NCI-H2107 treated with DMSO at 0.1 percent for 48 hours (cell line): ENCODE results near the gene OPA3.

ENCODE experiments used
- DNase-seq: peaks from one replicate; lab custom pipeline; 2025; ENCODE audit not compliant: unreplicated experiment; lab: John Stamatoyannopoulos, UW

OPA3 gene

DNA sequence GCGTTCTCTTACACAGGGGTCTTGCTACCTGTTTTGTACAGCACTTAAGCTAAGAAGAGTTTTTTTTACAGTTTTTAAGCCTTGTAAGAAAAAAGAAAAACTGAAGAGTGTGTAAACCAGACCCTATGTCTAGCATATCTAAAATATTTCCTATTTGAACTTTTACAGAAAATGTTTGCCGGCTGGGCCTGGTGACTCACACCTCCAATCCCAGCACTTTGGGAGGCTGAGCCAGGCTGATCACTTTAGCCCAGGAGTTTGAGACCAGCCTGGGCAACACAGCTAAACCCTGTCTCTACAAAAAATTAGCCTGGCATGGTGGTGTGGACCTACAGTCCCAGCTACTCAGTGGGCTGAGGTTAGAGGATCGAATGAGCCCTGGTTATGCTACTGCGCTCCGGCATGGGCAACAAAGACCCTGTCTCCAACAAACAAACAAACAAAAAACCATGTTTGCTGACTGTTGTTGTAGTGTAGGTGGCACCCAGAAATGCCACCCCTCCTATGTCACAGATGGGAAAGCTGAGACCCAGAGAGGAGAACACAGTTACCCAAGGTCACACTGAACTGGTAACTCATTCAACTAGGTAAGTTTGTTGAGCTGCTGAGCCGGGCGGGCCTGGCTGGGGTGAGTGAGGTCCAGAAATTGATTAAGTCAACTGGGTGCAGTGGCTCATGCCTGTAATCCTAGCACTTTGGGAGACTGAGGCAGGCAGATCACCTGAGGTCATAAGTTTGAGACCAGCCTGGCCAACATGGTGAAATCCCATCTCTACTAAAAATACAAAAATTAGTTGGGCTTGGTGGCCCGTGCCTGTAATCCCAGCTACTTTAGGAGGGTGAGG is 79.2 kb downstream of the OPA3 start:
- DNase-seq, result no peak

DNA sequence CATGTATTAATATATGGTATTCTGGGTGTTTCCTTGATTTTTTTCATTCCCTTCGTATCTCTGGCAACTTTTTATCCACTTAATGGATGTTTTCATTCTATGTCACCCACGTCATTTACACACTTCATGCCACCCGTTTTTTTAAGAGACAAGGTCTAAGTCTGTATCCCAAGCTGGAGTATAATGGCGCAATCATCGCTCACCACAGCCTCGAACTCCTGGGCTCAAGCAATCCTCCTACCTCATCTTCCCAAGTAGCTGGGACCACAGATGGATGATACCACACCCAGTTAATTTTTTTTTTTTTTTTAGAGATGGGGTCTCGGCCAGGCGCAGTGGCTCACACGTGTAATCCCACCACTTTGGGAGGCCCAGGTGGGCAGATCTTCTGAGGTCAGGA is 80.7 kb downstream of the OPA3 start:
- no peak for DNase-seq

DNA sequence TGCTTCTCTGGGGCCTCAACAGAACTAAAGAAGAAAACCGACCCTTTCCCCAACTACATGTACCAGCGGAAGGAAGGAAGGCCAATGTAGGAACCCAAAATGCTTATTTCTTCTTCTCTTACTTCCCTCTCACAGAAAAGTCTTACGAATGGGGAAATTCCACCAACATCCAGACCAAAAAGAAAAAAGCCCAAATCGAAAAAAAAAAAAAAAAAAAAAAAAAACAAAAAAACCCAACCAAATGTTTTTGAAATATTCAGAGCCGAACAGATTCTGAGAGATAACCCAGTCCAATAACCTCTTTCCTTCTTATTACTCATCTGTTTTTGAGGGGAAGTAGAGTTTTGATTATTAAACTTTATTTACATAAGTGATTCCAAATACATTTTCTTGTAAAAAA is 82.5 kb downstream of the OPA3 start:
- no peak for DNase-seq

DNA sequence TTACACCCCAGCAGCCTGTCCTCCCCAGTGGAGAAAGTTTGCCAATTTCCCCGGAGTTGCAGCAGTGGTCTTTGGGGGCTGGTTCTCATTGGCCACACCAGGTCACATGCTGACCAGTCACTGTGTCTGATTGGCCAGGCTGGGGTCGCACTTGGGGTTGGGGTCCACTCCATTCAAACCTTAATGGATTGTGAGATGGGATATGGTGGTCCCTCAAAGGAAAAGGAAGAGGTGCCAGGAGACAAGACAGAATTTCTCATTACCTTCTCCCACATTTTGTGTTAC is 82.9 kb downstream of the OPA3 start:
- no peak for DNase-seq

DNA sequence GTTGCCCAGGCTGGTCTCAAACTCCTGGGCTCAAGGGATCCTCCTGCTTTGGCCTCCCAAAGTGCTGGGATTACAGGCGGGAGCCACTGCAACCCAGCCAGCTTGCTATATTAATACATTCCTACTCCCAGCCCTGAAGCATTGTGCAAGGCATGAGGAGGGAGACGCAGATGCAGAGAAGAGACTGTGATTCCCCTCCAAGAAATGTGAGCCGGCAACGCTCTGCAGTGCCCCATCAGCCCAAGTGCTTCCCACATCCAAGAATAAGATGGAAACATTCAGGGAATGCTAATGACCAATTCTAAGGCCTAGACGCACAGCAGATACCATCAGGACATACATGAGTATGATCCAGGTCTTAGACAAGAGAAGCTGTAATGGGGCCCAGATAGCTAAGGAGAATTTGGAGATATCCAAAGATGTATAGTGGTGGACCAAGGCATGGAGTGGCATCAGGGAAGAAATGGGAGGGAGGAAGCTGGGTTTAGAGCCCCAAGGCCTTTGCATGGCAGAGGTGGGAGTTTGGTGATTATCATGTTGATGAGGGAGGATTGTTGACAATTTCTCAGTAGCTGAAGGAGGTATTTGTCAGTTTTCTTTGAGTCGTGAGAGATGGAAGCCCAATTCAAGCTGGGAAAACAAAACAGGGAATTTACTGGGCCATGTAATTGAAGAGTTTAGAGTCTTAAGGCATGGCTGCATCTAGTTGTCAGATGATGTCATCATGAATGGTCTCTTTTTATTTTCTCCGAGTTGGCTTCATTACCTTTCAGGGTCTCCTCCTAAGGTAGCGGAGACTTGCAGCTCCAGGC is 83.5 kb downstream of the OPA3 start:
- DNase-seq, result no peak

DNA sequence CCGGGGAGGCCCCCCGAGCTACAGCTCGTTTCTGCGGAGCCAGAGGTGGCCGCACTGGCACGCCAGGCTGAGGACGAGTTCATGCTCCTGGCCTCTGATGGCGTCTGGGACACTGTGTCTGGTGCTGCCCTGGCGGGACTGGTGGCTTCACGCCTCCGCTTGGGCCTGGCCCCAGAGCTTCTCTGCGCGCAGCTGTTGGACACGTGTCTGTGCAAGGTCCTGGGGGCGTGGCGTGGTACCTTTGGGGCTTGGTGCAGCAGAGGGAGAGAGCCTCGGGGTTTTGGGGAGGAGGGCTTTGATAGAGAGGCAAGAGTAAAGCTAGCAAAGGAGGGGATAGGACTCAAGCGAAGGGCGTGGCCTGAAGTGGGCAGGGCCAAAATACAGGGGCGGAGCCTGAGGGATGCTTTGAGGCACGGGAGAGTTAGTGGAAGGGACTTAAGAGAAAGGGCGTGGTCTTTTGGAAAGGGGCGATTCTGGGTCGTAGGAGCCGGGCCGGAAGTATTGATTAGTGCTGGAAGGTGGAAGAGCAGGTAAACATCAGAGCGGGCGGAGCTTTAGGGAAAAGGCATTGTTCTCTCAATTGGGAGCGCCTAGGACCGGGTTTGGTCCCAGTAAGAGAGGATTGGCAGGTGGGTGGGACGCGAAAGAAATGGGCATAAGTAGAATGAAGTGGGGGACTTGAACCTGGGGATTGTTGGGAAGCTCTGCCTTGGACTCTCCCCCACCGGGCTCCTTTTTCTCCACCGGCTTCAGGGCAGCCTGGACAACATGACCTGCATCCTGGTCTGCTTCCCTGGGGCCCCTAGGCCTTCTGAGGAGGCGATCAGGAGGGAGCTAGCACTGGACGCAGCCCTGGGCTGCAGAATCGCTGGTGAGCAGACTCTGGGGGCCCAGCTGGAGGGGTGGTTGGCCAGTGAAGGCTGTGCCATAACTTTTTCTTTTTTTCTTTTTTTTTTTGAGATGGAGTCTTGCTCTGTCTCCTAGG is 85.1 kb downstream of the OPA3 start:
- DNase-seq, result no peak

DNA sequence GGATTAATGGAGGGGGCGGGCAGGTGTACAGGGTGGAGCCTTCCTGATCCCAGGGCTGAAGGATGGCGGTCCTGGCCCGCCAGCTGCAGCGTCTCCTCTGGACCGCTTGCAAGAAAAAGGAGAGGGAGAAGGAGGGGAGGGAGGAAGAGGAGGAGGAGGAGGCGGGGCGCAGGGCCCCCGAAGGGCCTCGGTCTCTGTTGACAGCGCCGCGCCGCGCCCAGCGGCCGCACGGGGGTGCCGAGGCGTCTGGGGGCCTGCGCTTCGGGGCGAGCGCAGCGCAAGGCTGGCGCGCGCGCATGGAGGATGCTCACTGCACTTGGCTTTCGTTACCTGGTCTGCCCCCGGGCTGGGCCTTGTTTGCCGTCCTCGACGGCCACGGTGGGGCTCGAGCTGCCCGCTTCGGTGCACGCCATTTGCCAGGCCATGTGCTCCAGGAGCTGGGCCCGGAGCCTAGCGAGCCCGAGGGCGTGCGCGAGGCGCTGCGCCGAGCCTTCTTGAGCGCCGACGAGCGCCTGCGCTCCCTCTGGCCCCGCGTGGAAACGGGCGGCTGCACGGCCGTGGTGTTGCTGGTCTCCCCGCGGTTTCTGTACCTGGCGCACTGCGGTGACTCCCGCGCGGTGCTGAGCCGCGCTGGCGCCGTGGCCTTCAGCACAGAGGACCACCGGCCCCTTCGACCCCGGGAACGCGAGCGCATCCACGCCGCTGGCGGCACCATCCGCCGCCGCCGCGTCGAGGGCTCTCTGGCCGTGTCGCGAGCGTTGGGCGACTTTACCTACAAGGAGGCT is 86.0 kb downstream of the OPA3 start, which contains the start of gene PPM1N:
Gene PPM1N (plus strand): TSS at position 33 of the 785 bp plus-strand sequence. CDS start 30 bp downstream, at position 63.
- no peak for DNase-seq

DNA sequence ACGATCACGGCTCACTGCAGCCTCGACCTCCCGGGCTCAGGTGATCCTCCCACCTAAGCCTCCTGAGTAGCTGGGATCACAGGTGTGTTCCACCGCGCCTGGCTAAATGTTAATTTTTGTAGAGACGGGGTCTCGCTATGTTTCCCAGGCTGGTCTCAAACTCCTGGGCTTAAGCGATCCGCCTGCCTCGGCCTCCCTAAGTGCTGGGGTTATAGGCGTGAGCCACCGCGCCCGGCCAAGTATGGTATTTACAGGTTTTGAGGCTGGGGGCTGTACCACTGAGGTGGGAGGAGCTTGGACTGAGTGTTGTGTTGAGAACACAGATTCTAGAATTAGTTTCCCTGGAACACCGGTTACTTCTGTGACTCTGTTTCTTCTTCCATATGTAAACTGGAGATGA is 86.8 kb downstream of the OPA3 start:
- no peak for DNase-seq

DNA sequence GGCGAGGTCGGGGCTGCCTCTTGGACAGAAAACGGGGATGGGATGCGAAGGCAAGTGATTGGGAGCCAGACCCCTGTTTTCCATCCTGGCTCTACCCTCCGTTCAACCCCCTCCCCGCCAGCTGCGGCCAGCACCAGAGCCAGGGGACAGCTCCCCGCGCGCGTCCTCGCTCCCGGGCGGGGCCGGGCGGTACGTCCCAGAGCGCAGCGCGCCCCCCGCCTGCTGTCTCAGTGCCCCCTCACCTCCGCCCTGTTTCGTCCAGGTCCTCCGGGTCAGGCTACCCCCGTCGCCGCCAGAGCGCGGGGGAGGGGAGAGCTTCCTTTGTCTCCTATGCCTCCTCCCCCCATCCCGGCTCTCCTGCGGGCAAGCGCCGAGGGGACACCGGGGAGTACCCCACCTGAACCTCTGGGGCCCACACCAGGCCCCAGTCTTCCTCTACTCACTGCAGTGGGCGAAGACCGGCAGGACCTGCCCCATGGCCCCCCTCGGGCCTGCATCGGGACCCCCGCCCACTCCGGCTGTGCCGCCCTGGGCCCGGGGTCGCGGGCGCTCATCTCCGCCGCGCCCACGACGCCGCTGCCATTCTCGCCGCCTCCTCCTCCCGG is 88.2 kb downstream of the OPA3 start:
- DNase-seq, result no peak

DNA sequence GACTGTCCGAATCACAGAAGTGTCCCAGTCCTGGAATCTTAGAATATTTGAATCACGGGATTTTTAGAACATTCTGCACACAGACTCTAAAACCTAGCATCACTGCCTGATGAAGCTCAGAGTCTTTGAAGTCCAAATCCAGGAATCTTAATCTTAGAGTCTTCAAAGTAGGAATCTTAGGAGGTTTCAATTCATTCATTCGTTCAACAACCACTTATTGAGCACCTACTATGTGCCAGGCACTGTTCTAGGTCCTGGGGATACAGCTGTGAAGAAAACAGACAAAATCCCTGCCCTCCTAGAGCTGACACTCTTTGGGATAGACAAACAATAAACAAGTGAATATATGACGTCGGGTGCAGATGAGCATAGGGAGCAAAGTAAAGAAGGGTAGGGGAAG is 89.4 kb downstream of the OPA3 start:
- DNase-seq, result no peak

DNA sequence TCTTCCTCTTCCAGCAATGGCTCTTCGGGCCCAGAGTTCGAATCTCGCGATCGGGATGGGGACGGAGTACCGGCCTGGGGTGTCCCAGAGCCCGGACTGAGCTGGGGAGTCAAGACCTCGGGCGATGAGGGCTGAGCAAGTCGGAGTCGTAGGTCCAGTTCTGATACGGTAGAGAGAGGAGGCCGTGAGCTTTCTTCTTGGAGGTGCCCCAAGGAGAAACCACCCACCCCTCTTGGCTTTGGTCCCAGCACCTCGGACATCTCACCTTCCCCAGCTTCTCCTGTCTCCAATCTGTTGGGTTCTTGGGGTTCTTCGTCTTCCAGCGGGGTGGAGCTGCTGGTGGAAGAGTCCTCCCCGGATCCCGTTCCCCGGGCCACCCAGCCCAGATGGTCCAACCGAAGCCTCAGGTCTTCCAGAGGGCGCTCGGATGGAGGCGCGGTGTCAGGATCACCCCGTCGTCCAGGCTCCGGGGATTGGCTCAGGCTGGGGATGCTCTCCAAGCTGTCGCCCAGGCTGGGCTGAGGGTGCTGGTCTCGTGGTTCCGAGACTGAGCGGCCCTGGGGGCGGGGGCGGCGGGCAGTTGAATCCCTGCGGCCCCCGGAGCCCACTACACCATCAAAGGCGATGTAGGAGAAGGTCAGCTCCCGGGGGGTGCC is 90.2 kb downstream of the OPA3 start:
- DNase-seq, result no peak

DNA sequence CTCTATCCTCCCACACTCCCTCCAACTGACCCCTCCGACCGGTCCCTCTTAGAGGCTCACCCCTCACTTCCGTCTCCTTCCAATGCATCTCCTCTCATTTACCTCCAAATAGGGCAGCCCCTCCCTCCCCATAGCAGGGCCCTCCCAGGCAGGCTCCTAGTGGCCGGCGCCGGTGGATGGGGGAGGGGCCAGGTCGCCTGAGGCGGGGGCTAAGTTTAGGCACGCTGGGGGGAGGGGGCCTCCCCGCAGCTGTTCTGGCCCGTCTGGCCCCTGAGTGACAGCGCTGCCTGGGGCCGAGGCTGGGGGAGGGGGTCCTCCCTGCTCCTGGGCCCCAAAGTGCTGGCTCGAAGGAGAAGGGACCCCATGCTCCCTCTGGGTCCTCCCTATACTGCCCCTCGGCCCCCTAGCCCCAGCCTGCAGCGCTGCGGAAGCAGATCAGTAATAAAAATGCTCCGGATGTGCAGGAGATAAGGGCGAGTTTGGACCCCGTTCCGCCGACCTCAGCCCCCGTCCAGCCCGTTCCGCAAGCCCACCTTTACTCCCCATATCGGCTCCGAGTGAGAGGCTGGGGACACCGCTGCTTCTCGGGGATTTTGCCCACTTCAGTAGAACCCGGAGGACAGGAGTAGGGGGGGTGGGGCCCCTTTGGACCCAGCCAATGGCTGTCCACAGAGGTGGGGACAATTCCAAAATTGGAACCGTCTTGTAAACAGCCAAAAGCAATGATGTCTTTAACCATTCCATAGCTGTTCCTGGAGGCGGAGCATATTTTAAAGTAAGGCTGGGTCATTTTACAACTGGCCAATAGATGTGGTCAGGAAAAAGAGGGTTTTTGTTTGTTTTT is 91.8 kb downstream of the OPA3 start:
- no peak for DNase-seq

DNA sequence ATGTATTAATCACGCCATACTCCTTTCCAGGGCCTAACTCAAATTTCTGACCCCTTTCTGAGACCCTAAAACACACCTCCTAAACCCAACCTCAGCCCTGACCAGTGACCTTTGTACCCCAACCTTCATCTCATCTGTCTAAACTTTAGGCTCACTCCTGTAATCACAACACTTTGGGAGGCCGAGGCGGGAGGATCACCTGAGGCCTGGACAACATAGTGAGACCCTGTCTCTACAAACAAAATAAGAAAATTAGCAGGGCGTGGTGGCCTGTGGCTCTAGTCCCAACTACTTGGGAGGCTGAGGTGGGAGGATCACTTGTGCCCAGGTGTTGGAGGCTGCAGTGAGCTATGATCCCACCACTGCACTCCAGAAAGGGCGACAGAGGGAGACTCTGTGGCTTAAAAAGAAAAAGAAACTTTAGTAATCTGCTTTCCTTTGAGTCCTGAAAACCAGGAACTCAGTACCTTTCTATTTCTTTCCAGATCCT is 92.4 kb downstream of the OPA3 start:
- DNase-seq, result no peak

DNA sequence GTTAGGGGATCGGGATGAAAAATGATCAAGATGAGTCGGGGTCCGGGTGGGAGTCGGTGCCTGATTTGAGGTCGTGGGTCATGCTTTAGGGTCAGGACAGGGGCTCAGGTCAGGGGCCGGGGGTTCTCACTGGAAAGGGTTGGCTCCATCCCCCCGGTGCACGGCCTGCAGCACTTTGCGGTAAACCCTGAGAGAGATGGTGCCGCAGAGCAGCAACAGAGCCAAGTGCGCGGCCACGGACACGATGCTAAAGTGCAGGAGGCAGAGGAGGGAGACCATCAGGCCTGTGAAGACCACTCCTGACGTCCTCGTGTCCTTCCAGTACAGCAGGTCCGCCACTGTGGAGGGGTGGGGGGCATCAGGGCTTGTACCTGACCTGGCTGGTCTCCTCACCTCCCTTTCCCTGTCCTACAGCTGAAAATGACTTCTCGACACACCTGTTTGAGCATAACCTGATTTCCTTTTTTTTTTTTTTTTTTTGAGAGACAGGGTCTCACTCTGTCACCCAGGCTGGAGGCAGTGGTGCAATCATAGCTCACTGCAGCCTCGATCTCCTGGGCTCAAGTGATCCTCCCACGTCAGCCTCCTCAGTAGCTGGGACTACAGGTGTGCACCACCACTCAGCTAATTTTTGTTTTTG is 95.3 kb downstream of the OPA3 start:
- DNase-seq, result no peak

DNA sequence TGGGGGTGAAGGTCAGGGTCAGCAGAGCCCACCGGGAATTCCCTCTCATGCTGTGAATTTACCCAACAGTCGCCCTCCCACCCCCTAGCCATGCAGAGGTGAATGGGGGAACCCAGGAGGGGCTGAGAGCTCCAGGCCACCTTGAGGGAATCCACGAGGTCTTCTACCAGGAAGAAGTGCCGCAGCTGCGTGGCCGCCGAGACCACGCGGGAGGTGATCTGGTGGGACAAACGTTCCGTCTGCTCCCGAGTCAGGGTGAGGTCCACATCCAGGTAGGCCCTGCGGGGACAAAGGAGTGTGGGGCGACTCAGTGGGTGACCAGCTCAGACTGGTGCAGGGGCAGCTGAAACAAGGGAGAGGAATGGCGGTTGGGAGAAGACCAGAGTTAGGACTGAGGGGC is 95.9 kb downstream of the OPA3 start:
- no peak for DNase-seq

DNA sequence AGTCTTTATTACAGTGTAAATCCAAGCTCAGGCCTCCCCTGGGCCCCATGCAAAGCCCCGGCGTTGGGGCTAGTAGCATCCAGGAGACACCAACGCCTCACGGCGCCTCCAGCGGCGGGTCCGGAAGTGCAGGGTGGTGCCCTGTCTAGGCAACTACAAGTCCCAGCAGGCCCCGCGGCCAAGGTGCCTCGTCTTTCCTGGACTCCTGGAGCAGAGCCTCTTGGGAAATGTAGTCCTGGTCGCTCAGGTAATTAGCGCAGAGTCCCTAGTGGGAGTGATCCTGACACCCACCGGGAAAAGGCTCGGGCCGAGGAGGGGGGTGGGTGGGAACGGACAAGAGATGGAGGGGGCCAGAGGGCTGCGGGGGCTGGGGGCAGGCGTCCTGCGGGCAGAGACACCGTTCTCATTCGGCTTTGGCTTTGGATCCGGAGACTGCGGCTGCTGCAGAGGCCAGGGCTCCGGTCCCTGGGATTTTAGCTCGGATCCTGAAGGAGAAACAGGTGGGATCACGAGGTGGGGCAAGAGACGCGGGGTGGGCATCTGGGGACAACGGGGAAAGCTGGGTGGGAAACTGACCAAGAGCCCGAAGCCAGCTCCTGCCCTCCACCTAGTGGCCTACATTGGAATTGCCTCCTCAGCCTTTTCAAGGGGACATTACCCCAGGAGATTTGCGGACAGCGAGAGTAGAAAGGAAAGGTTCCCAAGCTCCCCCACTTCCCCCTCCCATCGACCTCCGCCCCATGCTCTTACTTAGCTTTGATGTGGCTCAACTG is 99.1 kb downstream of the OPA3 start:
- peak; percentile 80 for DNase-seq

DNA sequence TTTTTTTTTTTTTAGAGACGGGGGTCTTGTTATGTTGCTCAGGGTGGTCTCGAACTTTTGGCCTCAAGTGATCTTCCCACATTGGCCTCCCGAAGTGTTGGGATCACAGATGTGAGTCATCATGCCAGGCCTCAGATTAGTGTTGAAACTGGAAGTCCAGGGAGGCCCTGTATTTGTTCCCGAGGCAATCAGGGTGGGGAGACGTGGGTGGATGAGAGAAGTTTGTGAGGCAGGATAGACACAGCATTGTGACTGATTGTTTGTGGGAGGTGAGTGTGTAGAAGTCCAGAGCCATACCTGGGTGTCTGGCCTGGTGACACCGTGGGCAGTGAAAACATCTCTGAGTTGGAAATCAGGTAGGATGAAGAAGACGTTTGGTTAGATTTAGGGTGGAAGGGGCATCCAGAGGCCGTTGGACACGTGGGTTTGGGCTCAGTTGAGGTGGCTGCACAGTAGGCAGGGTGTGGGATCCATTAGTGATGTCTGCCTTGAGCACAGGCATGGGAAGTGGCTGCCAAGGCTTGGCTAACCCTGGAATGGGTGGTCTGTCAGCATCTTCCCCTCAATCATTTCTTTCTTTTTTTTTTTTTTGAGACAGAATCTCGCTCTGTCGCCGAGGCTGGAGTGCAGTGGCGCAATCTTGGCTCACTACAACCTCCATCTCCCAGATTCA is 100.2 kb downstream of the OPA3 start:
- DNase-seq, result no peak
